NAMALWA (cell line): Measurements from ENCODE around the gene HSPD1.
A peak's percentile ranks its signal among the peaks of the same experiment; 100 is the strongest.
"Not testable (repeated sequence)": the region's sequence is repeated elsewhere in the genome, so short reads cannot be mapped to it uniquely, and the experiment has no call there.

Experiments
- DNase-seq: peaks from one replicate; pipeline ENCODE4 v3.0.0-alpha.2; 2015; ENCODE audit warnings: low spot score

Gene HSPD1

DNA sequence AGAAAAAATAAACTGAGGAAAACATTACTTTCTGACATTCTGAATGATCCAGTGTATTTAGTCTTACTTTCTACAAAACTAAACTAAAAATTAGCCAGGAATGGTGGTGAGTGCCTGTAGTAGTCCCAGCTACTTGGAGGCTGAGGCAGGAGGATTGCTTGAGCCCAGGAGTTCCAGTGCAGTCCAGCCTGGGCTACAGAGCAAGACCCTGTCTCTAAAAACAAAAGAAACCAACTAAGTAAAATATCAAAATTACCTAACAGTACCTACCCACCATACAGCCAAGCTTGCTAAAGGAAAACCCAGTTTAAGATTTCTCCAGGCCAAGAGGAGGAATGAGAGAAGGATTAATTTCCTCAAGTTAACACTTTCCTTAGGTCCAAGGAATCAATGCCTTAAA is 2.9 kb downstream of the HSPD1 start:
- DNase-seq: no peak

GRCh38 chr2:197495433-197496134 is 4.1 kb downstream of the HSPD1 start:
- DNase-seq: no peak

DNA sequence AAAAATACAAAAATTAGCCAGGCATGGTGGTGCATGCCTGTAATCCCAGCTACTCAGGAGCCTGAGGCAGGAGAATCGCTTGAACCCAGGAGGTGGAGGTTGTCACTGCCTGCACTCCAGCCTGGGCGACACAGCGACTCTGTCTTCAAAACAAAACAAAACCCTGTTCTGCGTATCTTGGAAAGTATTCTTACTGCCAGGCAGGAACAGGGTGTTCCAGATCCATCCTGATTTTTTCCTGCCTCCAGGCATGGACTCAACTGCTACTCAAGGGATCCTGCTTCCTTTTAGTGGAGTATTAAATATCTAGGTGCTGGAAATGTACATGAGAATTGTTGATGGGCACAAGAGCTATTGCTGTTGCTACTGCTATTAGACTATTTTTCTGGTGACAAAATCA is 12.3 kb downstream of the HSPD1 start:
- DNase-seq: no peak

DNA sequence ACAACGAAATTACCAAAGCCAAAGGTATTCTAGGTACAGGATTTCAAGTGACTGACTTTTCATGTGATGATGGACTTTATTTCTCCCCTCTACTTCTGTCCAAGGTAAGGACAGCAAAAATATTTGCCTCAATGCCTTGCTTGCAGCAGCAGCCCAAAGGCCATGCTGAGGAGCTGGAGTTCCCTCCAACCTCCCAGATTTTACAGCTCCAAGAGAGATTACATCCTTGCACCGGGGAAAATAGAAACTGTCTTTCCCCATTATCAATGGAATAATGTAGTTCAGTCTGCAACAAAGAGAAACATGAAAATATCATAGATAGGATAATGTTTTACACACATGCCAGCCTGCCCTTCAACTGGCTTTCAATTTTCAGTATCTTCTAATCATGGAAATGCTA is 13.5 kb downstream of the HSPD1 start:
- no peak for DNase-seq

- not testable (repeated sequence) for DNase-seq
These were observed 15.4 kb downstream of the HSPD1 start for GRCh38 chr2:197484248-197484647.

GRCh38 chr2:197480165-197481036 is 19.2 kb downstream of the HSPD1 start:
- no peak for DNase-seq

- DNase-seq: no peak
These were observed 21.8 kb downstream of the HSPD1 start for GRCh38 chr2:197477797-197478196.

- DNase-seq: no peak
These were observed 27.5 kb downstream of the HSPD1 start for GRCh38 chr2:197472166-197472565.

DNA sequence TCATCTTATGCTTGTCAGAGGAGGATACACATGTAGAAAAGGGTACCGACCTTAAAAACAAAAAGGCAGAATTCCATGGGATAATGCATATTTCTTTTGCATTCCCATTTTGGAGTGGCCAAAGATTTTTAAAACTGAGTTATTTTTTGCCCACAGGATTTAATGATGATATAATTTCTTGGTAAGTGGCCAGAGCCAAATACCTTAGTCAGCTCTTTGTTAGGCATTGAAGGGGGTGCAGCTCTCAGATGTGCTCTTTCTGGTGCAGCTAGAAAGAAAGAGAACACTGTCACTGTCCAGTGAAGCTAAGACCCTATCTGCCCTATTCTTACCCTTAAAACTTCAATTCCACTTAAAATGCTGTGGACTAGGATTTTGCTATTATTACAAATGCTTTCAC is 35.5 kb downstream of the HSPD1 start:
- no peak for DNase-seq

GRCh38 chr2:197461057-197461456 is 38.6 kb downstream of the HSPD1 start:
- no peak for DNase-seq

- DNase-seq: no peak
These were observed 39.0 kb downstream of the HSPD1 start for GRCh38 chr2:197460649-197461048.

DNA sequence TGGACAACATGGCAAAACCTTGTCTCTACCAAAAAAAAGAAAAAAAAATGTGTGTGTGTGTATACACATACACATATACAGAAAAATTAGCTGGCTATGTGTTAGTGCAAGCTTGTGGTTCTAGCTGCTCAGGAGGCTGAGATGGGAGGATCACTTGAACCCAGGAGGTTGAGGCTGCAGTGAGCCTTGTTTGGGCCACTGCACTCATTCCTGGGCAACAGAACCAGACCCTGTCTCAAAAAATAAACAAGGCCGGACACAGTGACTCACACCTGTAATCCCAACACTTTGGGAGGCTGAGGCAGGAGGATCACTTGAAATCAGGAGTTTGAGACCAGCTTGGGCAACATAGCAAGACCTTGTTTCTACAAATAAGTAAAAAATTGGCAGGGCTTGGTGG is 44.2 kb downstream of the HSPD1 start:
- DNase-seq: no peak

DNA sequence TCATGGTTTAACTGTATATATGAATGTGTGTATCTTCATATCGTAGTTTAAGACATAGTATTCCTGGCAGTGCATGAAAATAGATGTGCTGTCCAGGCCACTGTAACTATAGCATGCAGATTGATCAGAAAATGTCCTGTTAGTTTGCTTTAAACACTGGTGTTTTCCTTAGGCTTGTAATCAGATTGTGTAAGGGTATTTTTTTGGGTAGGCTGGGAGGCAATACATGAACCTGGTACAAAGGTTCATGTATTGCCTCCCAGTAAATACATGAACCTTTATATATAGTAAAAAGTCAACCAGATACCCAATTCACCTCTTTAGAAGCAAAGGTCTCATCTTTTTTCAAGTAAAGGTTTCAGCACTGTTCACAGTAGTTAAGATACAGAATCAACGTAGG is 44.7 kb downstream of the HSPD1 start:
- no peak for DNase-seq

DNA sequence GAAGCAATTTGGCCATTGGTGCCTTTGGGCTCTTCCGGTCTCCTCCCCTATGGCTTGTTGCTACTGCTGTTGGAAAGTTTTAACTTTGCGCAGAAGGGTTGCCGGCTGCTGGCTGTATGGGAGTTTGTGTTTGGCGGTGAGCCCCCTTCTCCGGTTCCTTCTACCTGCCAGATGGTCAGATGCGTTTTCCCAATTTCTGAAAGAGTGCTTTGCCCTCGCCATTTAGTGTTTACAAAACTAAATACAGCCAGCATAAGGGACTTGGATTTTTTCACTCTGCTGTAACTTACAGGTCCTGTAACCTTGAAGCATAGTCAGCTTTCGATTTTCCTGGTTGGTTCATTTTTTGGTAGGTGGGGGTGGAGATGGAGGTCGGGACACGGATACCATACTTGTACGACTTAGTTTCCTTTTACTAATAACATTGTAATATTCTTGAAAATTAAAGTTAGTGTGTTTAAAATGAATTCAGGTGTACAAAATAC is 45.7 kb downstream of the HSPD1 start:
- no peak for DNase-seq

- peak; percentile 99 for DNase-seq
These were observed 46.3 kb downstream of the HSPD1 start, which contains the start of gene COQ10B for GRCh38 chr2:197453123-197453913. Gene COQ10B, plus strand, starts transcription at chr2:197453552. Its CDS starts 9 bp downstream, at chr2:197453561.

DNA sequence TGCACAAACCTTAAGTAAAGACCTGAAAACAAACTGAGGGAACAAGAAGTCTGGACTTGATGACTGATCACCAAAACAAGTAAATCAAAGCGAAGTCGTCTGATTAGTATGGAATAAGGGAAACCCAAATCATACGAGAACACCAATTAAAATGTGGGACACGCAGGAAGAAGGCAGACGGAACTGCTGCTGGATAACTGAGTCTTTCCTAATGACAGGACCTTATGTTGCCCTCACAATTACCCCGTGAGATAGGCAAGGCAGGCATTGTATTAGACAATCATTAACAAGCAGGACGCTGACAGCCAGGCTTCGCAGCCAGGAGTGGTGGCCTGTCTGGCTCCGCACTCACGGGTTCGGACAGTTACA is 46.9 kb downstream of the HSPD1 start:
- no peak for DNase-seq

DNA sequence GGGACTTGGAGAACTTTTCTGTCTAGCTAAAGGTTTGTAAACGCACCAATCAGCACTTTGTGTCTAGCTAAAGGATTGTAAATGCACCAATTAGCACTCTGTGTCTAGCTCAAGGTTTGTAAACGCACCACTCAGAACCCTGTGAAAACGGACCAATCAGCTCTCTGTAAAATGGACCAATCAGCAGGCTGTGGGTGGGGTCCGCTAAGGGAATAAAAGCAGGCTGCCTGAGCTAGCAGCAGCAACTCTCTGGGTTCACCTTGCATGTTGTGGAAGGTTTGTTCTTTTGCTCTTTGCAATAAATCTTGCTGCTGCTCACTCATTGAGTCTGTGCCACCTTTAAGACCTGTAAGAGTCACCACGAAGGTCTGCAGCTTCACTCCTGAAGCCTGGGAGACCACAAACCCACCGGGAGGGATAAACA is 48.7 kb downstream of the HSPD1 start:
- DNase-seq: peak; percentile 35

GRCh38 chr2:197450465-197450864 is 49.2 kb downstream of the HSPD1 start:
- DNase-seq: no peak

DNA sequence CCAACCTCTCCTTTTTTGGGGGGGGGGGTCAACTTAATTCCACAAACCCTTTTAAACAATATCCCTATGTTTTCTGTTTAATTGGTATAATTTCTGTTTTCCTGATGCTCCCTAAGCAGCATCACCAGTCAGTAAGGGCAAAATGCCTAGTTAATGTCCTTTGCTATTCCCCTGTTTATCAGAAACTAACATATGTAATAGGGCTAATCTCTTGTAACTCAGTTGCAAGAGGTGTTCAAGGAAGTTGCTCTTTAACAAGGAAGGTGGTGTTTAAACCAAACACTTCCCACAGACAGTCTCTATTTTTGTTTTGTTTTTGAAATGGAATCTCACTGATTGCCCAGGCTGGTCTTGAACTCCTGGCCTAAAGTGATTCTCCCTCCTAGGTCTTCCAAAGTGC is 52.8 kb downstream of the HSPD1 start:
- no peak for DNase-seq

DNA sequence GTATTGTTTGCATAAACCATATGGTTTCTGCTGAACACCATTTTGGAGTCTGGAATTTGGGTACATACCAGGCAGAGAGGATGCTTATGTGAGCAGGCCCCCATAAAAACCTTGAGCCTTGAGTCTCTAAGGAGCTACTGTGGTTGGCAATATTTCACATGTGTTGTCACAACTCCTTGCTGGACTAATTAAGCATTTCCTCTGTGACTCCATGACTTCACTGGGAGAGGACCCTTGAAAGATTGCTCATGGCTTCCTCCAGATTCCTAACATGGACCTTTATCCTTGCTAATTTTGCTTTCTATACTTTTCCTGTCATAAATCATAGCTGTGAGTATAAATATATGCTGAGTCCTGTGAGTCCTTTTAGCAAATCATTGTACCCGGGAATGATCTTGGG is 53.9 kb downstream of the HSPD1 start:
- no peak for DNase-seq

- DNase-seq: no peak
These were observed 56.8 kb downstream of the HSPD1 start for GRCh38 chr2:197442857-197443256.

GRCh38 chr2:197437380-197437779 is 62.3 kb downstream of the HSPD1 start:
- no peak for DNase-seq
